SU-DHL-6 (cell line): ENCODE data around the gene PRKN.

Experiments
- CTCF ChIP-seq: fragments of 200-600 bp; sonication (generic); IDR thresholded peaks from one replicate; pipeline ENCODE4 v1.5.1; 2017; ENCODE audit warnings: antibody characterized with exemption, mild to moderate bottlenecking, low read length, moderate library complexity; ENCODE audit not compliant: insufficient read depth, poor library complexity, severe bottlenecking
- EZH2phosphoT487 ChIP-seq: fragments of 200-600 bp; sonication (generic), shearing (Covaris generic); conservative IDR thresholded peaks from 2 replicates; pipeline ENCODE4 v1.6.1; 2018; ENCODE audit warnings: mild to moderate bottlenecking, antibody characterized with exemption, low read length, moderate library complexity, mixed read lengths

- TF ChIP-seq CTCF (no peak), EZH2phosphoT487 (no peak)
Measured at GRCh38 chr6:161963634-161964234, 763.8 kb downstream of the PRKN start.
